Smooth muscle cell of bladder (primary cell): ENCODE results near the gene TMEM225B. TPM values are rescaled to one million over a fixed set of nuclear protein-coding genes. Genes with fewer than 3 reads are reported as not detected.

Source experiments
- total RNA-seq: library from RNA; depleted of rRNA; stranded (reverse); fragments of >200 nt; gene quantifications from 2 replicates; pipeline ENCODE4 v1.2.3, GENCODE V29; 2014

Gene TMEM225B
- total RNA-seq = 0.46 and 1.1 TPM in 2 replicates

GRCh38 chr7:99597762-99598501, at the start of gene TMEM225B:
Gene TMEM225B, plus strand, starts transcription at chr7:99598267. Its CDS starts 6,122 bp downstream, at chr7:99604389.

DNA sequence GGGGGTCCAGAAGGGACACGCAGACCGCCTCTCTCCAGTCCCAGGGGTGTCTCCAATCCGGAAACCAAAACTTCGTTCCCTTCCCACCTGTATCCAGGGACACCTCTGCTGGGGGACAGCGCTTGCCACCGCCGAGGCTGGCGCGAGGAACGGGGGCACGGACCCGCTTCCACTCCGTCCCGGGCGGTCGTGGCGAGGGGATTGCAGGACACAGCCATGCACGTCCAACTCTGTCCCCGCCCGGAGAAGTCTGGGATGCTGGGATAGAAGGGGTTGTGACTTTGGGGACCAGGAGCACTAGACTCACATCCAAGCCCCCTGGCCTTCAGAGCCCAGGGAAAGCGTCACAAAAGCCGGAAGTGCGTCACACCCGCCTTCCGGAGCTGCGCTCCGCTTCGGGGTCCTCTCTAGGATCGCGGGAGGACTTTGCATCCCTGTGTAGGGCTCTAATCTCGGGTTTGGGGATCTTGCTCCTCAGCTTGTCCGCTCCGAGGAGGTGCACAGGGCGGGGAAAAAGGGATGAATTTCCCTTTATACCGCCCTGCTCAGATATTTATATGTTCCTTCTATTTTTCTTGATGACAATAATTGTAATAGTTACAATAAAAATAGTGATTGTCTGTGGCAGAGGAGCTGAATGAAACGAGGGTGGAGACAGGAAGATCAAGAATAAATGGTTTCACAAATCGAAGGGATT, 46.2 kb upstream of the TMEM225B start, which contains the start of gene FAM200A:
Gene FAM200A, minus strand, starts transcription at position 348 of the 697 bp plus-strand sequence. CDS start 3,707 bp downstream, outside the sequence.

DNA sequence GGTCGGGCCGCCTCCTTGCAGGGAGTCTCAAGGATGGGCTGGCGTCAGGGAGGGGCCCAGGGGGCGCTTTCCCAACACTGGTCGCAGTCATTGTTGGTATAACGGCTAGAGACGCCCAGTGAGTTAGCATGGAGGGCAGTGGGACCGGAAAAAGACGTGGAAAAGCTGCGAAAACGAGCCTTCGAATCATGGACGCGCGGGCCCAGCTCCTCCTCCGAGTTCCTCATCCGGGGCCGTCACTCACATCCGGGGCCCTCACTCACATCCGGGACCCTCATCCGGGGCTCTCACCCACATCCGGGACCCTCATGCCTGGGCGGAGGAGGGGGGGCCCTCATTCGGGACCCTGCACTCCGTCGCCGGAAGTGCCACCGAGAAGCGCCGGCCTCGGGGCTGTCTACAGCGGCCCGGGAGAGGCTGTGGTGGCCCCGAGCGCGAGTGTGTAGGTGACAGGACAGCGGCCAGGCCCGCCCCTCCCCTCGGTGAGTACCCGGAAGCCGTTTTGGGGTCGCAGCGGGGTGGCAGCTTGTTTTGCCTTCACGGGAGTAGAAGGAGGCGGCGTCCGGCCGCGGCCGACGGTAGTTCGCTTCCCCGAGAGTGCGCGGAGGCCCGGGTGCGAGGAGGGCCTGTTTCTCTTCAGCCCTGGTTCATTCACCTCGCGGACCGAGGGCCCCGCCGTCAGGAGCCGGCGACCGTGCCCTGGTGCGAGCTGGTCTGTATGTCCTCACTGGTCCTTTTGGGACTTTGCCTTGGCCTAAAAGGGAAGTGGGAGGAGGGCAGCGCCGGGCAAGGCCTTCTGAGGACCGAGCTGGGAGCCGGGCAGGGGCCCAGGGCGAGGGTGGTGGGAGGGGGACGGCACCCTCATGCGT, 39.5 kb upstream of the TMEM225B start, which contains the start of gene ZNF655:
Gene ZNF655, plus strand, starts transcription at position 337 of the 869 bp plus-strand sequence. CDS start 1,918 bp downstream, outside the sequence.

DNA sequence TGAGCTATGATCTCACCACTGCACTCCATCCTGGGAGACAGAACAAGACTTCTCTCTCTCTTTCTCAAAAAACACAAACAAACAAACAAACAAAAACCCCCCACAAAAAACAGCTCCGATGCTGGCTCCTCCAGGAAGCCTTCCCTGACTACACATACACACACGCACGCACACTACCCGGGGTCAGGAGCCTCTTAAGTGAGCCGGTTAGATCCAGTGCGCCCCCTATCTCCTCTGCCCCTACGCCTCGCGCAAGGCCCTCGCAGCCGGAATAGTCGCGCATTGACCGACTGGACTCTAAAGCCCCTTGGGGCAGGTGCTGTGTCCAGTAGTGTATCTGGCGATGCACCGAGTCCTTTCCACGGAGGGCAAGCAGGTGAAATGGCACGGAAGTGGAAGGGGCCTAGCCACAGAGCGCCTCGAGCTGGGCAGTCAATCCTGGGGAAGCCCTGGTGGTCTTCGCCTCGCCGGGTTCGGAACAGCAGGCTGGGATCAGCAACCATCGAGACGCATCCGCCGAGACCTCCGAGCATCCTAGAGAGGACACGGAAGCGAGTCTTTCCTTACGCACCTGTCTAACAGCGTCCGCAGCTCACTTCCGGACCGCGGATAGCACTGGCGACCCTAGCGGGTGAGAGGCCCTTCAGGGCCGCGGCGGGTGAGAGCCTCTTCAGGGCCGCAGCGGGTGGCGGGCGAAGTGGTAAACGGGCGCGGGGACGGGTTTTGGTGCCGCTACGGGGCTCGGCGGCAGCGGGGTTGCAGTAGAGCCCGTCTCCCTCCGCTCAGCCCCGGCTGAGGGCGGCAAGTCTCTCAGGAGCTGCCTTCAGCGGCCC, 18.5 kb downstream of the TMEM225B start, which contains the start of gene ZSCAN25:
Gene ZSCAN25, plus strand, starts transcription at position 588 of the 833 bp plus-strand sequence. CDS start 2,661 bp downstream, outside the sequence.

Other genes starting within 250 kb of the TMEM225B start
- gene ARPC1B, start 223.5 kb upstream of the TMEM225B start, total RNA-seq = 361 and 534 TPM in 2 replicates
- 26.9 and 29.2 TPM in 2 replicates for gene PDAP1, start 189.7 kb upstream of the TMEM225B start, total RNA-seq
- 142 and 174 TPM in 2 replicates for gene BUD31, start 189.3 kb upstream of the TMEM225B start, total RNA-seq
- 7.1 and 8.1 TPM in 2 replicates for gene PTCD1, start 159.5 kb upstream of the TMEM225B start, total RNA-seq
- gene CPSF4, start 159.3 kb upstream of the TMEM225B start, total RNA-seq = 21.6 and 28.1 TPM in 2 replicates
- 443 and 477 TPM in 2 replicates for gene ATP5MF, start 132.1 kb upstream of the TMEM225B start, total RNA-seq
- 2.6 and 3.6 TPM in 2 replicates for gene ZNF789, start 125.4 kb upstream of the TMEM225B start, total RNA-seq
- 22.5 and 27.3 TPM in 2 replicates for gene ZNF394, start 98.0 kb upstream of the TMEM225B start, total RNA-seq
- 10.8 and 12.1 TPM in 2 replicates for gene ZKSCAN5, start 93.6 kb upstream of the TMEM225B start, total RNA-seq
- gene FAM200A, start 46.2 kb upstream of the TMEM225B start, total RNA-seq = 5.3 and 5.5 TPM in 2 replicates
- 42.6 and 45.9 TPM in 2 replicates for gene ZNF655, start 39.6 kb upstream of the TMEM225B start, total RNA-seq
- 7.5 and 11.5 TPM in 2 replicates for gene ZSCAN25, start 18.7 kb downstream of the TMEM225B start, total RNA-seq
- gene CYP3A5, start 81.7 kb downstream of the TMEM225B start, total RNA-seq = 0.28 and 0.37 TPM in 2 replicates
- gene CYP3A7, start 136.9 kb downstream of the TMEM225B start, total RNA-seq = 0.14 and 0.46 TPM in 2 replicates
- not detected in 2 replicates for gene CYP3A4, start 185.9 kb downstream of the TMEM225B start, total RNA-seq
- not detected in 2 replicates for gene CYP3A43, start 229.7 kb downstream of the TMEM225B start, total RNA-seq